SH-SY5Y (cell line): ENCODE results near the gene VRTN.

Experiments
- GATA2 ChIP-seq: IDR thresholded peaks from 2 replicates; pipeline ENCODE4 v1.6.1; 2011; ENCODE audit warnings: mild to moderate bottlenecking, low read depth, low read length
- GATA3 ChIP-seq: IDR thresholded peaks from 2 replicates; pipeline ENCODE4 v1.6.1; 2011; ENCODE audit warnings: low read depth, mild to moderate bottlenecking, low read length, moderate library complexity

Gene VRTN

GRCh38 chr14:74364271-74364880 lies 16.1 kb downstream of the VRTN start:
- TF ChIP-seq GATA3 (no peak), GATA2 (no peak)

- no peak for TF ChIP-seq GATA2
- no peak for TF ChIP-seq GATA3
Measured at GRCh38 chr14:74368026-74368425, 19.8 kb downstream of the VRTN start.

DNA sequence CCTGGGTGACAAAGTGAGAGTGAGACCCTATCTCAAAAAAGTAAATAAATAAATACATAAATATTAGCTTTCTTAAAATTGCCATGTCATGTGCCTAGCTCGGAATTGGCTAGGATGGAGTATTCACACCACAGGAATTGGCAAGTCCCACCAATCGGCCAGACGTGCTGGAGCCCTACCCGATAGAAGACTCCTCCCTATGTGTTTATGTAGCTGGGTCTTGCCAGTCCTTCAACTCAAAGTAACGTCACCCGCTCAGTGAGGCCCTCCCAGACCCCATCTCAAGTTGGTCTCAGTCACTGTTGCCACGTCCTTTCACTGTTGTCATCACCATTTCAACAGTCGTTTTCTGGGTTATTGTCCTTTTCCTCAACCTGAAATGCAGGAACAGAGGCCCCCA lies 20.2 kb downstream of the VRTN start:
- TF ChIP-seq GATA3 (no peak), GATA2 (no peak)

DNA sequence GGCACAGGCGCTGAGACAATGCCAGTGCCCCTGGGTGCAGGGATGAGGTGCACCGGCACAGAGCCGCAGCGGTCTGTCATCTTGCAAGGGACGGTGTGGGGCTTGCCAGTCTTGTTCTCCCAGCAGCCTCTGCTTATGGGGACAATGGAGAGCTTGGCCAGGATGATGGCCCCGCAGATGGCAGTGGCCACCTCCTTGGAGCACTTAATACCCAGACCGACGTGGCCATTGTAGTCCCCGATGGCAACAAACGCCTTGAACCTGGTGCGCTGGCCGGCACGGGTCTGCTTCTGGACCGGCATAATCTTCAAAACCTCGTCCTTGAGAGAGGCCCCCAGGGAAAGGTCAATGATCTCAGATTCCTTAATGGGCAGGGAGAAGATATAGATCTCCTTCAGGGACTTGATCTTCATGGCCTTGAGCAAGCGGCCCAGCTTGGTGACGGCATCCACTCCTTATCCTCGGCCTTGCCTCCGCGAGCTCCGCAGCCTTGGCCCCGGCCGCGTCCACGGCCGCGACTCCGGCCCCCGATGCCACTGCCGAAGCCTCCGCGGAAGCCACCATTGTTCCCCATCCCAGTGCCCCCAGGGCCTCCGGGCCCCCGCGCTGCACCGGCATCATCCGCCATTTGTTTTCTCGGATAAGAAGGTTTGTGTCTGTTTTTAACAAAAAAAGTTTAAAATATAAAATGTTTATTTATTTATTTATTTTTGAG lies 29.9 kb downstream of the VRTN start:
- TF ChIP-seq GATA3 (no peak), GATA2 (no peak)

GRCh38 chr14:74380172-74380571 lies 31.9 kb downstream of the VRTN start:
- TF ChIP-seq GATA2, result no peak
- no peak for TF ChIP-seq GATA3

GRCh38 chr14:74380845-74381244 lies 32.6 kb downstream of the VRTN start:
- TF ChIP-seq GATA3 (no peak), GATA2 (no peak)

DNA sequence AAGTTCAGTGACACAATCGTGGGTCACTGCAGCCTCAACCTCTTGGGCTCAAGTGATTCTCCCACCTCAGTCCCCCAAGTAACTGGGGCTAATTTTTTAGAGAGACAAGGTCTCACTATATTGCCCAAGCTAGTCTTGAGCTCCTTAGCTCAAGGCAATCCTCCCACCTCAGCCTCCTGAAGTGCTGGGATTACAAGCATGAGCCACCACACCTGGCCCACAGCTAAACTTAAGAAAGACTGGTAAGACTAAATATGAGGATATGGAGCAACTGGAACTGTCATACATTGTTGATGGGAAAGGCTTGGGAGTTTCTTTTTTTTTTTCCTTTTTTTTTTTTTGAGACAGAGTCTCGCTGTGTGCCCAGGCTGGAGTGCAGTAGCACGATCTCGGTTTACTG lies 34.0 kb downstream of the VRTN start:
- no peak for TF ChIP-seq GATA2
- no peak for TF ChIP-seq GATA3

GRCh38 chr14:74389980-74390379 lies 41.7 kb downstream of the VRTN start:
- no peak for TF ChIP-seq GATA2
- TF ChIP-seq GATA3, result no peak

- TF ChIP-seq GATA2, result no peak
- no peak for TF ChIP-seq GATA3
Measured at GRCh38 chr14:74391479-74391878, 43.2 kb downstream of the VRTN start.

DNA sequence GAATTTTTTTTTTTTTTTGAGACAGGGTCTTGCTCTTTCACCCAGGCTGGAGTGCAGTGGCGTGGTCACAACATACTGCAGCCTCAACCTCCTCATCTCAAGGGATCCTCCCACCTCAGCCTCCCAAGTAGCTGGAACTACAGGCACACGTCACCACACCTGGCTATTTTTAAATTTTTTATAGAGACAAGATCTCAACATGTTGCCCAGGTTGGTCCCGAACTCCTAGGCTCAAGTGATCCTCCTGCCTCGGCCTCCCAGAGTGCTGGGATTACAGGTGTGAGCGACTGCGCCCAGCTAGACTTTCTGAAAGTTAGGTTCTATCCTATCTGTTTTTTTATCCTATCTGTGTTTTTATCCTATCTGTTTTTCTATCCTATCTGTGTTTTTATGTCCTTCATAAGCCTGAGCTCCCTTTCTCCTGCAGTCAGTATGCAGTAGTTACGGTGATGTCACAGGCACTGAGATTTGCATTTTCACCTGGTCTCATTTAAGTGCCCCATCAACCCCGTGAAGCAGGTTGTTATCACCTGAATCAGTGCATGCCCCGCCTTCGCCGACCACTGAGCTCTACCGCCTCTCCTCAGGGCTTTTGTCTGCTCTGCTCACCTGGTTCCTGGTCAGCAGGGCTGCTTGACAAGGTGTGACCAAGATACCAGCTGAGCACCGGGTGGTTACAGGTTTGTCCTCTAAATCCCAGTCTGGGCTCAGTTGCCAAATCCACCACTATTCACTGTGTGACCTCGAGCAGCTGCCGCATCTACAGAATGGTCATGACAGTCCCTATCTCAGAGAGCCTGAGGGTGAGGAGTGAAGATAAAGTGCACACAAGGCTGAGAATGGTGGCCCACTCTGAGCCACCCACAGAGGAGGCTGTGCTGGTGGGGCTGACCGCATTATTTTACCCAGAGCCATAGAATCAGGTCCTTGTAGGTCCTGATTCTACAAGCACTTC lies 44.6 kb downstream of the VRTN start:
- TF ChIP-seq GATA3 (no peak), GATA2 (no peak)

- TF ChIP-seq GATA3, result no peak
- TF ChIP-seq GATA2, result no peak
Measured at GRCh38 chr14:74394549-74394948, 46.3 kb downstream of the VRTN start.

GRCh38 chr14:74395094-74395493 lies 46.8 kb downstream of the VRTN start:
- TF ChIP-seq GATA3 (no peak), GATA2 (no peak)

GRCh38 chr14:74400031-74400685 lies 51.9 kb downstream of the VRTN start:
- TF ChIP-seq GATA2 (no peak), GATA3 (no peak)

DNA sequence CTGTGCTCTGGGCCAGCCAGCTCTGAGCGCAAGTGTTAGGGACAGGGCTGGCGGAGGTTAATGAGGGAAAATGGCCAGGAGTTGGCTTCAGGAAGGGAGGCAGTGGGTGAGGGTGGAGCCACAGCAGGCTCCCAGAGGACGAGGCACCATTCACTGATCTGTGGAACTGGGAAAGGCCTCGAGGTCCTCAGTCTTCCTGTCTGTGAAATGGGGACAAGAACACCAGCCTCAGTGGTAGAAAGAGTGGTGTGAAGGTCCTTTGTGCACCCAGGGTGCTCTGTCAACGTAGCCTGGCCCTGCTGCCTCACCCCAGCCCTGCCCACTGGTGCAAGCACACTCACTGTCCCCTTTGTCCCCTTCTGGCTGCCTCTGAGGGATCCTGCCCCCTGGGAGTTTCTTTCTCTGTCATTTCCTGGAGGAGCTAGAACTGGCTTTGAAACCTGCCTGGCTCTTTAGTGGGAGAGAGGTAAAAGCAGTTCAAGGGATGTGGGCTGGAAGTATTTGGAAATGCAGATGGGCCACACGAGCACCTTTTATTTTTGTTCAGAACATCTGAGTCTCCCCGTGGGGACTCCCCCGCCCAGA lies 52.7 kb downstream of the VRTN start:
- TF ChIP-seq GATA3 (no peak), GATA2 (no peak)
